ENCODE data around the gene CERT1. TPM values are rescaled to one million over a fixed set of nuclear protein-coding genes. Genes with fewer than 3 reads are reported as not detected.
"Not testable (repeated sequence)": the region's sequence is repeated elsewhere in the genome, so short reads cannot be mapped to it uniquely, and the experiment has no call there.

Gene CERT1
- total RNA-seq, 2 experiments from 2014 or later, result 33.9 to 39.3 TPM

DNA sequence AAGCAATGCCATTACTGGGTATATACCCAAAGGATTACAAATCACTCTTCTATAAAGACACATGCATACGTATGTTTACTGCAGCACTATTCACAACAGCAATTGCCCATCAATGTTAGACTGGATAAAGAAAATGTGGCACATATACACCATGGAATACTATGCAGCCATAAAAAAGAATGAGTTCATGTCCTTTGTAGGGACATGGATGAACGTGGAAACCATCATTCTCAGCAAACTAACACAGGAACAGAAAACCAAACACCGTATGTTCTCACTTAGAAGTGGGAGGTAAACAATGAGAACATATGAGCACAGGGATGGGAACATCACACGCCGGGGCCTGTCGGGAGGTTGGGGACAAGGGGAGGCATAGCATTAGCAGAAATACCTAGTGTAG lies 21.6 kb downstream of the CERT1 start:
- H3K4me1 Mint-ChIP-seq; ATAC-seq (ENCODE audit: low read depth); H3K27me3 Mint-ChIP-seq; H3K27ac Mint-ChIP-seq; DNase-seq; H3K4me3 Mint-ChIP-seq; POLR2A ChIA-PET: not testable (repeated sequence)
- Mint-ChIP-seq H3K36me3 (peaks cover 68% of the 10 kb centered on the region), H3K9me3 (peaks cover 31% of the 10 kb centered on the region)

DNA sequence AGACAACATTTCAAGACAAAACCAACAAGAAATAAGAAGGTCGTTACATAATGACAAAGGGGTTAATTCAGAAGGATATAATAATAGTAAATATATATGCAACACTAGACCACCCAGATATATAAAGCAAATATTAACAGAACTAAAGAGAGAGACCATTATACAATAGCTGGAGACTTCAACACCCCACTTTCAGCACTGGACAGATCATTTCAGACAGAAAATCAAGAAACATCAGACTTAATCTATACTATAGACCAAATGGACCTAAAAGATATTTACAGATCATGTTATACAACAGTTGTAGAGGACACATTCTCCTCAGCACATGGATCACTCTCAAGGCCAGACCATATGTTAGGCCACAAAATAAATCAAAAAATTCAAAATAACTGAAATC lies 26.8 kb downstream of the CERT1 start:
- no peak overlapping the region for H3K4me3 Mint-ChIP-seq
- DNase-seq (no peak), ATAC-seq (ENCODE audit: low read depth) (no peak)
- no peaks in the 10 kb centered on the region for H3K27me3 Mint-ChIP-seq
- H3K4me1 Mint-ChIP-seq, result peaks cover 7% of the 10 kb centered on the region
- H3K36me3 Mint-ChIP-seq, result peaks cover 62% of the 10 kb centered on the region
- peaks cover 39% of the 10 kb centered on the region for H3K9me3 Mint-ChIP-seq
- POLR2A ChIA-PET, result no interaction called here
- no peak overlapping the region for H3K27ac Mint-ChIP-seq

DNA sequence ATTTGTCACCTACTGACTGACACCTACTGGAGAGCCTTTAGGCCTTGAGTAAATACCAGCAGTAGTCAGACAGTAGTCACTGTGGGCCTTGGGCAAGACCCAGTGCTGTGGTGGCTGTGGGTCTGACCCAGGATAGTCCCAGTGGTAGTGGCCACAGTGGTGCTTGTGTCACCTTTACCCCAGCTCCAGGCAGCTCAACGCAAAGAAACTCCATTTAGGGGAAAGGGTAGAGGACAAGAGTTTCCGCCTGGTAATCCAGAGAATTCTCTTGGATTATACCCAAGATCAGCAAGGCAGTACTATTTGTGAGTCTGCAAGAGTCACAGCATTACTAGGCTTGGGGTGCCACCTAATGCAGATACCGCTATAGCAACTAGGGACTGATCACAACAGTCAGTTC lies 28.9 kb downstream of the CERT1 start:
- POLR2A ChIA-PET, result no interaction called here
- Mint-ChIP-seq H3K27ac (no peak overlapping the region), H3K4me1 (peaks cover 7% of the 10 kb centered on the region)

DNA sequence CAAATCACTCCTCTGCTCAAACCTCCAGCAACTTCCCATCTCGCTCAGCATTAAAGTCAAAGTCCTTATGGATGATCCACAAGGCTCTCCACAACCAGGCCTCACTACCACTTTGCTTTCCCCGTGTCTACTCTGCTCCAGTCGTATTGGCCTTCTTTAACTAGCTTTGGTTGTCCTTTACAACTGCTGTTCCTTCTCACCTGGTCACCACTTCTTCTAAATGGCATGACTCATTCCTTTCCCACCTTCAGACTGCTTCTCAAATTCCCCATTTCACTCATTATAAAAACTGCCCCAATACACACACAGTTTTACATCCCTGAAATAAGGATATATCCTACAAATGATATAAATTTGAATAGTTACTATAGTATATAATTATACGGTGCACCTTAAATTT lies 30.4 kb downstream of the CERT1 start:
- Mint-ChIP-seq H3K9me3 (peaks cover 18% of the 10 kb centered on the region), H3K4me1 (peaks cover 4% of the 10 kb centered on the region), H3K36me3 (peaks cover 42% of the 10 kb centered on the region), H3K4me3 (no peak overlapping the region), H3K27ac (no peak overlapping the region), H3K27me3 (no peaks in the 10 kb centered on the region)
- POLR2A ChIA-PET, result no interaction called here
- no peak for DNase-seq
- ATAC-seq (ENCODE audit: low read depth), result no peak

More for the DNA sequence above, 28.9 kb downstream of the CERT1 start:
- Mint-ChIP-seq H3K9me3 (peaks cover 31% of the 10 kb centered on the region), H3K27me3 (no peaks in the 10 kb centered on the region), H3K36me3 (peaks cover 55% of the 10 kb centered on the region), H3K4me3 (no peak overlapping the region)
- ATAC-seq (ENCODE audit: low read depth) (no peak), DNase-seq (no peak)

DNA sequence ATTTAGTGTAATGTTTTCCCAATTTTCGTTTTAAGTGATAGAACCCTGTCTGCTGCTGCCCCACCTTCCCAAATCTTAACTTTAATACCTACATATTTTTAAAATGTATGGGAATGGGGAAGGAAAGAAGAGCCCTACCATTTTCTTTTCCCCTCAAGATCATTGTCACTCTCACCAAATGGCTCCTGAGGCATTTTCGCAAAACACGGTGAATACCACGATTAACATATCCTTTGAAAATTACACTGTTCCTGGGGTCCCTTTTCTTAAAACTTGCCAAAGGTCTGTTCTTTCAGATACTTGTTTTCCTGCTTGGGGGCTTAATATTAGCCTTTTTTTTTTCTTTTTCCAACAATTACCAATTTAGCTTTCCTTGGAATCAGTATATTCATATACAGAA lies 36.1 kb downstream of the CERT1 start:
- no peaks in the 10 kb centered on the region for H3K4me1 Mint-ChIP-seq
- no peak overlapping the region for H3K27ac Mint-ChIP-seq
- peaks cover 7% of the 10 kb centered on the region for H3K9me3 Mint-ChIP-seq
- POLR2A ChIA-PET, result no interaction called here
- H3K36me3 Mint-ChIP-seq, result peaks cover 29% of the 10 kb centered on the region
- no peak for ATAC-seq (ENCODE audit: low read depth)
- no peak for DNase-seq
- H3K27me3 Mint-ChIP-seq, result no peaks in the 10 kb centered on the region
- no peak overlapping the region for H3K4me3 Mint-ChIP-seq

DNA sequence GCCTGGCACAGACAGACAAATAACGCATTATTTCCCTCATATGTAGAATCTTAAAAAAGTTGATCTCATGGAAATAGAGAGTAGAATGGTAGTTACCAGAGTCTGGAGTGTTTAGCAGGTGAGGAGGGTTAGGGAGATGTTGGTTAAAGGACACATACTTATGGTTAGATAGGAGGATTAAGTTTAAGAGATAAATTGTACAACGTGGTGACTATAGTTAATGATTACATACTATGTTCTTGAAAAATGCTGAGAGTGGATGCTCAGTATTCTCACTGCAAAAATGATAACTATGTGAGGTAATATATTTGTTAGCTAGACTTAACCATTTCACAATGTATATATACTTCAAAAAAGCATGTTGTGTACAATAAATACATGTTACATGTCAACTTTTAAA lies 38.0 kb downstream of the CERT1 start:
- no peaks in the 10 kb centered on the region for H3K27me3 Mint-ChIP-seq
- no peak for ATAC-seq (ENCODE audit: low read depth)
- peaks cover 39% of the 10 kb centered on the region for H3K36me3 Mint-ChIP-seq
- H3K4me1 Mint-ChIP-seq, result no peaks in the 10 kb centered on the region
- no peak overlapping the region for H3K4me3 Mint-ChIP-seq
- H3K9me3 Mint-ChIP-seq, result peaks cover 22% of the 10 kb centered on the region
- no peak for DNase-seq
- POLR2A ChIA-PET, result no interaction called here
- H3K27ac Mint-ChIP-seq, result no peak overlapping the region

DNA sequence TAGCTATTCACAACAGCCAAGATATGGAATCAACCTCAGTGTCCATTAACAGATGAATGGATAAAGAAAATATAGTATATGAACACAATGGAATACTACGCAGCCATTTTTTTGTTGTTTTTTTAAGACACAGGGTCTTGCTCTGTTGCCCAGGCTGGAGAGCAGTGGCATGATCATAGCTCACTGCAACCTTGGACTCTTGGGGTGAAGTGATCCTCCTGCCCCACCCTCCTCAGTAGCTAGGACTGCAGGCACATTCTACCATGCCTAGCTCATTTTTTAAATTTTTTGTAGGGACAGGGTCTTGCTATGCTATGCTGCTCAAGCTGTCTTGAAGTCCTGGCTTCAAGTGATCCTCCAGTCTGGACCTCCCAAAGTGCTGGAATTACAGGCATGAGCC lies 38.5 kb downstream of the CERT1 start:
- ATAC-seq (ENCODE audit: low read depth) (no peak), DNase-seq (no peak)
- Mint-ChIP-seq H3K9me3 (peaks cover 23% of the 10 kb centered on the region), H3K36me3 (peaks cover 42% of the 10 kb centered on the region), H3K27ac (no peak overlapping the region), H3K4me3 (no peak overlapping the region), H3K27me3 (no peaks in the 10 kb centered on the region), H3K4me1 (no peaks in the 10 kb centered on the region)
- POLR2A ChIA-PET, result no interaction called here

DNA sequence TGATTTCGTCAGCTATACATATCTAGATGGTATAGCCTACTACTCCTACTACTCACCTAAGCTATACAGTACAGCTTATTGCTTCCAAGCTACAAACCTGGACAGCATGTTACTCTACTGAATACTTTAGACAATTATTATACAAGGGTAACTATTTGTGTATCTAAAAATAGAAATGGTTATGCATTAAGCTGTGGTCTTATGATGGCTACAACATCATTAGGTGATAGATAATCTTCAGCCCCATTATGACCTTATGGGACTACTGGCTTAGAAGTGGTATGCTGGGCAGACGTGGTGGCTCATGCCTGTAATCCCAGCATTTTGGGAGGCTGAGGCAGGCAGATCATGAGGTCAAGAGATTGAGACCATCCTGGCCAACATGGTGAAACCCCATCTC lies 40.2 kb downstream of the CERT1 start:
- Mint-ChIP-seq H3K9me3 (peaks cover 25% of the 10 kb centered on the region), H3K4me1 (peaks cover 6% of the 10 kb centered on the region), H3K4me3 (no peak overlapping the region), H3K27ac (no peak overlapping the region), H3K27me3 (no peaks in the 10 kb centered on the region), H3K36me3 (peaks cover 43% of the 10 kb centered on the region)
- no peak for ATAC-seq (ENCODE audit: low read depth)
- DNase-seq, result no peak
- POLR2A ChIA-PET, result no interaction called here

DNA sequence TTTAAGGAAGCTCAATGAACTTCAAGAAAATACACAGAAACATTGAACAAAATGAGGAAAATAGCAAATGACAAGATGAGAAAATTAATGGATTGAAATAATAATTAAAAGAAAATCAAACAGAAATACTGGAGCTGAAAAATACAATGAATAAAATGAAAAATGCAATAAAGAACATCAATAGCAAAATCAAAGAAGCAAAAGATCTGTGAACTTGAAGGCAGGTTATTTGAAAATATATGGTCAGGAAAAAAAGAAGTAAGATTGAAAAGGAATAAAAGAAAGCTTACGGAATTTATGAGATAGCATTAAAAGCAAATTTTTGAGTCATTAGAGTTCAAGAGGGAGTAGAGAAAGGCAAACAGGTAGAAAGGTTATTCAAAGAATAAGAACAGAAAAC lies 42.4 kb downstream of the CERT1 start:
- H3K4me1 Mint-ChIP-seq, result peaks cover 10% of the 10 kb centered on the region
- H3K9me3 Mint-ChIP-seq, result peaks cover 25% of the 10 kb centered on the region
- no peak overlapping the region for H3K4me3 Mint-ChIP-seq
- DNase-seq, result no peak
- H3K27ac Mint-ChIP-seq, result no peak overlapping the region
- H3K36me3 Mint-ChIP-seq, result peaks cover 41% of the 10 kb centered on the region
- POLR2A ChIA-PET, result no interaction called here
- ATAC-seq (ENCODE audit: low read depth), result no peak
- H3K27me3 Mint-ChIP-seq, result no peaks in the 10 kb centered on the region

DNA sequence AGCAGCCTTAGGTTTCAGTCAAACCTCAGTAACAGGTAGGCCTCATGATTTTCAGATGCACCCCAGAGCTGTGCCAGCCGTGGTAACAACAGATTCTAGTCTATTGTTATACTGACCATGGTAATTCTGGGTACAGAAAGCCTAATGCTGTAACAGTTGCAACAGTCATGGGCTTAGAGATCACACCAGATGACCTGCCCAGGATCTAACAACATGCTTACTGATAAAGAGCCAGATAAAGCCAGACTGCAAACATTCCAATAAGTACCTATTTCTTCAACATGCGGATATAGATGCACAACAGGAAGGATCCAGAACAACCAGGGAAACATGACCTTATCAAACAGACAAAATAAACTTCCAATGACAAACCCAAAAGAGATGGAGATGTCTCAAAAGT lies 42.8 kb downstream of the CERT1 start:
- Mint-ChIP-seq H3K9me3 (peaks cover 25% of the 10 kb centered on the region), H3K4me3 (no peak overlapping the region), H3K4me1 (peaks cover 14% of the 10 kb centered on the region), H3K36me3 (peaks cover 42% of the 10 kb centered on the region), H3K27ac (no peak overlapping the region), H3K27me3 (no peaks in the 10 kb centered on the region)
- no peak for ATAC-seq (ENCODE audit: low read depth)
- no peak for DNase-seq
- POLR2A ChIA-PET, result no interaction called here

DNA sequence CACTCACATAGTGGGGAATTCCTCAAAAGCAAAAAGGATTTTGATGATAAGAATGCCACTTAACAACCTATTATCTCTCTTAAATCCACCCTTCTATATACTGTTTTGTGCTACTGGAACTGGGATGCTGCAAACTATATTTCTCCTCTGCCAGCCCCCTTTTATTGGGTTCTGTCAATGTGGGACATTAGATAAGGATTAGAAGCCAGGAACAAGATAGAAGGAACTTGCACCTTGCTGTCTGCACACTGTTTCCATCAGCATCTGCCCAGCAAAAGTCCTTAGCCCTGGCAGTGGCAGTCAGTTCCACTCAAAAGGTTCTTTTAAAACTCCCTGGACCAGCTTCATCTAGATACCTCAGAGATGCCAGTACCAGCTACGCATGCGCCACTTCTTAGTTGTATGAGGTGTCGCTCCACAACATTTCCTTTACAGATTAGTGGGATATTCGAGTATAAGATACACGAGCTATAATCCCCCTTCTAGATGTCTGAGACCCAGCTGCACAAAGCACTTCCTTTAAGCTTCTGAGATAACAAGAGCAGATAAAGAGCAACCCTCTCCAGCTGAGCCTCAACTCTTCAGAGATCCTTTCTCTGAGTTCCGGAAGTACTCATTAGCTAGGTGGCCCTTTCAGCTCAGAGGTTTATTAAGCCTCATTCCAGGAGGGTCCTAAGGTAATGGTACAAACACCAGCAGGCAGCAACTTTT lies 45.3 kb downstream of the CERT1 start:
- H3K27me3 Mint-ChIP-seq, result no peaks in the 10 kb centered on the region
- POLR2A ChIA-PET, result no interaction called here
- H3K9me3 Mint-ChIP-seq, result peaks cover 25% of the 10 kb centered on the region
- ATAC-seq (ENCODE audit: low read depth) (no peak), DNase-seq (no peak)
- no peak overlapping the region for H3K27ac Mint-ChIP-seq
- peaks cover 21% of the 10 kb centered on the region for H3K4me1 Mint-ChIP-seq
- H3K36me3 Mint-ChIP-seq, result peaks cover 41% of the 10 kb centered on the region
- H3K4me3 Mint-ChIP-seq, result no peak overlapping the region

DNA sequence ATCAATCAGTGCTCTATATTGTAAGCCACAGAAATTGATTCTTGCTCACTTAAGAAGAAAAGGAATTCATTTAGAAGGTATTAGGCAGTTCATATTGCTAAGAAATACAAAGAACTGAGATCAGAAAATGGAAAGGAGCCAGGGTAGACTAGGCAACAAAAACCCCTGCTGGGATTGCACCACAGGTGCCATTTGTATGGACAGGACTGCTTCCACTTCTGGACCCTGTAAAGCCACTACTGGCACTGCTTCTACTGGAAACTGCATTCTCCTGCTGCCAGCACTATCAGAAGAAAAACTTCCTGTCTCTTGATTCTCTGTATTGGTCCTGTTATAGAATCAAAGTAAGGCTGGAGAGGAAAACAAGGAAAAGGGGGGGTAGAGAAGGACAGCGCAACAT lies 45.9 kb downstream of the CERT1 start:
- Mint-ChIP-seq H3K27me3 (no peaks in the 10 kb centered on the region), H3K9me3 (peaks cover 20% of the 10 kb centered on the region), H3K27ac (no peak overlapping the region), H3K4me1 (peaks cover 23% of the 10 kb centered on the region), H3K4me3 (no peak overlapping the region), H3K36me3 (peaks cover 37% of the 10 kb centered on the region)
- POLR2A ChIA-PET, result no interaction called here
- DNase-seq (no peak), ATAC-seq (ENCODE audit: low read depth) (no peak)

DNA sequence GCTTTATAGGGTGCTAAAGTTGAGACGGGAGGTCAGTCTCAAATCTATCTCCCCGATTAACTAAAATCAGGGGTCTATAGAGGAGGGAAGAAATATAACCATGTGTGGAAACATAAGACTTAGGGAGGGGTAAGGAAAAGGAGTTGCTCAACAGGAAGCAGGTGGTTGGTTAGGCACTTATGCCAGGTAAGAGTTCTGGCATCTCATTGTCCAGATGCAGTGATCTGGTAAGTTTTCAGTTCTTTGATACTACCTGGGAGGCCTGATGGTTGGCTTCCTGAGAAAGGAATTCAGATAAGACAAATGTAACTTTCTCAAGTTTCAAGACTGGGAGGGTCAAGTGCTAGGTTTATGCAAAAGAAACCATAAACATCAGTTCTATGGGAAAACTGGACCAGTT lies 47.7 kb downstream of the CERT1 start:
- ATAC-seq (ENCODE audit: low read depth), result no peak
- peaks cover 30% of the 10 kb centered on the region for H3K36me3 Mint-ChIP-seq
- H3K4me1 Mint-ChIP-seq, result peaks cover 25% of the 10 kb centered on the region
- H3K4me3 Mint-ChIP-seq, result no peak overlapping the region
- POLR2A ChIA-PET, result no interaction called here
- peaks cover 10% of the 10 kb centered on the region for H3K9me3 Mint-ChIP-seq
- H3K27ac Mint-ChIP-seq, result no peak overlapping the region
- no peaks in the 10 kb centered on the region for H3K27me3 Mint-ChIP-seq
- no peak for DNase-seq

DNA sequence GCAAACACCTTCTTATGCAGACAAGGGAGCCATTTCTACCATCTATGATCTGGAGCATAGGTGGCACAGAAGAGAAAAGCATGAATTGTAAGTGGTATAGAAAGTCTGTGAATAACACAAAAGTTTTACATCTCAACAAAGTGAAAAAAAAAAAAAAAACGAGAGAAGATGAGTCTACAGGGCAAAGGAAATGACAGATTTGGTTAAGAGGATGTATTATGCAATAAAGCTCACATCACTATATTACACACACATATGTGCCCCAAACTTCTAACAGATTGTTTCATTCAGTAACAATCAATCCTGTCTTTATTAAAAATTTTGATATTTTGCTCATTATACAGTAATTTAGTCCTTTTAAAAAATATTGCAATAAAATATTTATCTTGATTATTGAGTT lies 49.8 kb downstream of the CERT1 start:
- DNase-seq (no peak), ATAC-seq (ENCODE audit: low read depth) (no peak)
- peaks cover 24% of the 10 kb centered on the region for H3K4me1 Mint-ChIP-seq
- POLR2A ChIA-PET, result no interaction called here
- no peak overlapping the region for H3K4me3 Mint-ChIP-seq
- peaks cover 25% of the 10 kb centered on the region for H3K36me3 Mint-ChIP-seq
- H3K9me3 Mint-ChIP-seq, result peaks cover 5% of the 10 kb centered on the region
- H3K27ac Mint-ChIP-seq, result no peak overlapping the region
- no peaks in the 10 kb centered on the region for H3K27me3 Mint-ChIP-seq
